HEK293 (cell line): Measurements from ENCODE around the gene ERCC5.

ENCODE experiments used
- HOXD13 ChIP-seq: sonication (generic); formaldehyde crosslinking; IDR thresholded peaks from 2 replicates; pipeline ENCODE4 v1.8.0; 2022; ENCODE audit warnings: missing genetic modification reagents, borderline replicate concordance
- IKZF3 ChIP-seq: fragments of 450-650 bp; IDR thresholded peaks from 2 replicates; pipeline ENCODE4 v1.5.0; 2018; ENCODE audit warnings: missing biosample characterization, mild to moderate bottlenecking, missing genetic modification characterization, moderate library complexity
- KLF16 ChIP-seq: fragments of 450-650 bp; formaldehyde crosslinking; IDR thresholded peaks from 2 replicates; pipeline ENCODE4 v1.5.1; 2017; ENCODE audit warnings: missing biosample characterization, missing genetic modification characterization
- KLF8 ChIP-seq: fragments of 450-650 bp; formaldehyde crosslinking; IDR thresholded peaks from 2 replicates; pipeline ENCODE4 v1.5.1; 2016; ENCODE audit warnings: missing biosample characterization, missing genetic modification characterization
- TCF7L2 ChIP-seq: IDR thresholded peaks from 2 replicates; pipeline ENCODE4 v1.6.1; 2011; ENCODE audit warnings: low read depth, mild to moderate bottlenecking, inconsistent platforms, low read length, moderate library complexity, borderline replicate concordance
- YY1 ChIP-seq: fragments of 450-650 bp; formaldehyde crosslinking; IDR thresholded peaks from 2 replicates; pipeline ENCODE4 v1.5.1; 2018; ENCODE audit warnings: missing biosample characterization, missing genetic modification characterization
- ZBTB1 ChIP-seq: fragments of 450-650 bp; formaldehyde crosslinking; IDR thresholded peaks from 2 replicates; pipeline ENCODE4 v1.5.1; 2016; ENCODE audit warnings: missing biosample characterization, missing genetic modification characterization
- ZNF114 ChIP-seq: fragments of 450-650 bp; formaldehyde crosslinking; IDR thresholded peaks from 2 replicates; pipeline ENCODE4 v1.5.0; 2017; ENCODE audit warnings: missing biosample characterization, missing genetic modification characterization
- ZNF157 ChIP-seq: fragments of 450-650 bp; formaldehyde crosslinking; IDR thresholded peaks from 2 replicates; pipeline ENCODE4 v1.5.1; 2016; ENCODE audit warnings: missing biosample characterization, missing genetic modification characterization
- ZNF19 ChIP-seq: fragments of 450-650 bp; formaldehyde crosslinking; IDR thresholded peaks from 2 replicates; pipeline ENCODE4; 2016; ENCODE audit warnings: missing biosample characterization, missing genetic modification characterization, low read depth
- ZNF335 ChIP-seq: fragments of 450-650 bp; formaldehyde crosslinking; conservative IDR thresholded peaks from 2 replicates; pipeline ENCODE4 v1.5.1; 2016; ENCODE audit warnings: missing biosample characterization, missing genetic modification characterization
- ZNF404 ChIP-seq: fragments of 450-650 bp; formaldehyde crosslinking; IDR thresholded peaks from 2 replicates; pipeline ENCODE4 v1.5.1; 2017; ENCODE audit warnings: missing biosample characterization, missing genetic modification characterization
- ZNF473 ChIP-seq: fragments of 450-650 bp; formaldehyde crosslinking; IDR thresholded peaks from 2 replicates; pipeline ENCODE4 v1.5.1; 2017; ENCODE audit warnings: missing biosample characterization, missing genetic modification characterization
- ZNF48 ChIP-seq: fragments of 450-650 bp; formaldehyde crosslinking; IDR thresholded peaks from 2 replicates; pipeline ENCODE4 v1.5.1; 2016; ENCODE audit warnings: missing biosample characterization, missing genetic modification characterization
- ZNF521 ChIP-seq: fragments of 450-650 bp; formaldehyde crosslinking; IDR thresholded peaks from 2 replicates; pipeline ENCODE4 v1.5.1; 2017; ENCODE audit warnings: missing biosample characterization, mild to moderate bottlenecking, missing genetic modification characterization
- ZNF555 ChIP-seq: fragments of 450-650 bp; formaldehyde crosslinking; conservative IDR thresholded peaks from 2 replicates; pipeline ENCODE4 v1.5.1; 2017; ENCODE audit warnings: missing biosample characterization, mild to moderate bottlenecking, missing genetic modification characterization, inconsistent platforms
- ZNF561 ChIP-seq: fragments of 450-650 bp; IDR thresholded peaks from 2 replicates; pipeline ENCODE4 v1.5.1; 2018; ENCODE audit warnings: missing biosample characterization, missing genetic modification characterization, borderline replicate concordance
- ZNF600 ChIP-seq: fragments of 450-650 bp; formaldehyde crosslinking; IDR thresholded peaks from 2 replicates; pipeline ENCODE4 v1.5.1; 2016; ENCODE audit warnings: missing biosample characterization, missing genetic modification characterization
- ZNF768 ChIP-seq: fragments of 450-650 bp; formaldehyde crosslinking; IDR thresholded peaks from 2 replicates; pipeline ENCODE4 v1.5.1; 2018; ENCODE audit warnings: missing biosample characterization, mild to moderate bottlenecking, missing genetic modification characterization
- ZSCAN23 ChIP-seq: fragments of 450-650 bp; formaldehyde crosslinking; IDR thresholded peaks from 2 replicates; pipeline ENCODE4 v1.5.1; 2016; ENCODE audit warnings: missing biosample characterization, missing genetic modification characterization
- TF ChIP-seq, protein P1 (sequence below): fragments of 450-650 bp; IDR thresholded peaks from 2 replicates; pipeline ENCODE4 v1.5.1; 2018; ENCODE audit warnings: missing biosample characterization, mild to moderate bottlenecking, missing genetic modification characterization
- TF ChIP-seq, protein P2 (sequence below): fragments of 450-650 bp; formaldehyde crosslinking; IDR thresholded peaks from 2 replicates; pipeline ENCODE4 v1.5.1; 2017; ENCODE audit warnings: missing biosample characterization, missing genetic modification characterization
- TF ChIP-seq, protein P3 (sequence below): fragments of 450-650 bp; formaldehyde crosslinking; IDR thresholded peaks from 2 replicates; pipeline ENCODE4 v1.5.1; 2016; ENCODE audit warnings: missing biosample characterization, missing genetic modification characterization
- TF ChIP-seq, protein P4 (sequence below): fragments of 450-650 bp; formaldehyde crosslinking; IDR thresholded peaks from 2 replicates; pipeline ENCODE4 v1.5.1; 2016; ENCODE audit warnings: missing biosample characterization, missing genetic modification characterization
- TF ChIP-seq, protein P5 (sequence below): fragments of 450-650 bp; formaldehyde crosslinking; IDR thresholded peaks from 2 replicates; pipeline ENCODE4 v1.5.1; 2016; ENCODE audit warnings: missing biosample characterization, missing genetic modification characterization, low read depth
- TF ChIP-seq, protein P6 (sequence below): fragments of 450-650 bp; formaldehyde crosslinking; IDR thresholded peaks from 2 replicates; pipeline ENCODE4 v1.5.1; 2017; ENCODE audit warnings: missing biosample characterization, missing genetic modification characterization

ERCC5 gene

DNA sequence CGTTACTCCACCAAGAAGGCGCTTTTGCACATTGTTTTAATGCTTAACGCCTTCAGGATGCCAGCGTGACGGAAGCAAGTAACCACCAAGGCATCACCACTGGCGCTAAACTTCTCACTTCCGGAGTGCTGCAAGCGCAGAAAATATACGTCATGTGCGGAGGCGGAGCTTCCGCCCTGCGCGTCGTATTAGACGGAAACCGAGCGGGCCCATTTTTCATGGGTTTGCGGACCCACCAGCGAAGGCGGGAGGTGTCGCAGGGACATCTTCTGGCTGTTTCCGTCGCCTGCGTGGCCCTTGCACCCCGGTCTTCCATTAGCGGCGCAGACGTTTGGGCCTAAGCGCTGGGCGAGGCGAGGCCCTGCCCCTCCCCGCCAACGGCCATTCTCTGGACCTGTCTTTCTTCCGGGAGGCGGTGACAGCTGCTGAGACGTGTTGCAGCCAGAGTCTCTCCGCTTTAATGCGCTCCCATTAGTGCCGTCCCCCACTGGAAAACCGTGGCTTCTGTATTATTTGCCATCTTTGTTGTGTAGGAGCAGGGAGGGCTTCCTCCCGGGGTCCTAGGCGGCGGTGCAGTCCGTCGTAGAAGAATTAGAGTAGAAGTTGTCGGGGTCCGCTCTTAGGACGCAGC lies at the start of gene ERCC5 (continued):
- TF ChIP-seq, protein P1, sequence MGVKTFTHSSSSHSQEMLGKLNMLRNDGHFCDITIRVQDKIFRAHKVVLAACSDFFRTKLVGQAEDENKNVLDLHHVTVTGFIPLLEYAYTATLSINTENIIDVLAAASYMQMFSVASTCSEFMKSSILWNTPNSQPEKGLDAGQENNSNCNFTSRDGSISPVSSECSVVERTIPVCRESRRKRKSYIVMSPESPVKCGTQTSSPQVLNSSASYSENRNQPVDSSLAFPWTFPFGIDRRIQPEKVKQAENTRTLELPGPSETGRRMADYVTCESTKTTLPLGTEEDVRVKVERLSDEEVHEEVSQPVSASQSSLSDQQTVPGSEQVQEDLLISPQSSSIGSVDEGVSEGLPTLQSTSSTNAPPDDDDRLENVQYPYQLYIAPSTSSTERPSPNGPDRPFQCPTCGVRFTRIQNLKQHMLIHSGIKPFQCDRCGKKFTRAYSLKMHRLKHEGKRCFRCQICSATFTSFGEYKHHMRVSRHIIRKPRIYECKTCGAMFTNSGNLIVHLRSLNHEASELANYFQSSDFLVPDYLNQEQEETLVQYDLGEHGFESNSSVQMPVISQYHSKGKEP (tag by site-specific recombination) = peak; percentile 83
- TF ChIP-seq TCF7L2 (no peak), ZNF600 (tag by site-specific recombination) (peak; percentile 59; the same call in 1 of the 2 replicates), ZNF19 (tag by site-specific recombination) (no peak), ZNF157 (tag by site-specific recombination) (no peak), KLF8 (tag by site-specific recombination) (peak; percentile 82), ZNF404 (tag by site-specific recombination) (no peak), KLF16 (tag by site-specific recombination) (no peak), ZNF521 (tag by site-specific recombination) (no peak), ZNF768 (tag by site-specific recombination) (no peak), YY1 (peak; percentile 81), ZBTB1 (tag by site-specific recombination) (no peak), ZSCAN23 (tag by site-specific recombination) (no peak), ZNF114 (tag by site-specific recombination) (no peak), ZNF473 (tag by site-specific recombination) (no peak), ZNF561 (tag by site-specific recombination) (peak; percentile 59; the same call in 1 of the 2 replicates), ZNF555 (no peak), IKZF3 (tag by site-specific recombination) (peak; percentile 58; the same call in 1 of the 2 replicates), HOXD13 (no peak), ZNF335 (tag by site-specific recombination) (peak; percentile 91), ZNF48 (tag by site-specific recombination) (no peak)
- TF ChIP-seq, protein P2, sequence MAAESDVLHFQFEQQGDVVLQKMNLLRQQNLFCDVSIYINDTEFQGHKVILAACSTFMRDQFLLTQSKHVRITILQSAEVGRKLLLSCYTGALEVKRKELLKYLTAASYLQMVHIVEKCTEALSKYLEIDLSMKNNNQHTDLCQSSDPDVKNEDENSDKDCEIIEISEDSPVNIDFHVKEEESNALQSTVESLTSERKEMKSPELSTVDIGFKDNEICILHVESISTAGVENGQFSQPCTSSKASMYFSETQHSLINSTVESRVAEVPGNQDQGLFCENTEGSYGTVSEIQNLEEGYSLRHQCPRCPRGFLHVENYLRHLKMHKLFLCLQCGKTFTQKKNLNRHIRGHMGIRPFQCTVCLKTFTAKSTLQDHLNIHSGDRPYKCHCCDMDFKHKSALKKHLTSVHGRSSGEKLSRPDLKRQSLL (tag by site-specific recombination) = no peak
- TF ChIP-seq, protein P3, sequence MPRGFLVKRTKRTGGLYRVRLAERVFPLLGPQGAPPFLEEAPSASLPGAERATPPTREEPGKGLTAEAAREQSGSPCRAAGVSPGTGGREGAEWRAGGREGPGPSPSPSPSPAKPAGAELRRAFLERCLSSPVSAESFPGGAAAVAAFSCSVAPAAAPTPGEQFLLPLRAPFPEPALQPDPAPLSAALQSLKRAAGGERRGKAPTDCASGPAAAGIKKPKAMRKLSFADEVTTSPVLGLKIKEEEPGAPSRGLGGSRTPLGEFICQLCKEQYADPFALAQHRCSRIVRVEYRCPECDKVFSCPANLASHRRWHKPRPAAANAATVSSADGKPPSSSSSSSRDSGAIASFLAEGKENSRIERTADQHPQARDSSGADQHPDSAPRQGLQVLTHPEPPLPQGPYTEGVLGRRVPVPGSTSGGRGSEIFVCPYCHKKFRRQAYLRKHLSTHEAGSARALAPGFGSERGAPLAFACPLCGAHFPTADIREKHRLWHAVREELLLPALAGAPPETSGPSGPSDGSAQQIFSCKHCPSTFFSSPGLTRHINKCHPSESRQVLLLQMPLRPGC (tag by site-specific recombination) = 0 out of 2 replicates have a peak, but pooled peaks have one; percentile 43
- TF ChIP-seq, protein P4, sequence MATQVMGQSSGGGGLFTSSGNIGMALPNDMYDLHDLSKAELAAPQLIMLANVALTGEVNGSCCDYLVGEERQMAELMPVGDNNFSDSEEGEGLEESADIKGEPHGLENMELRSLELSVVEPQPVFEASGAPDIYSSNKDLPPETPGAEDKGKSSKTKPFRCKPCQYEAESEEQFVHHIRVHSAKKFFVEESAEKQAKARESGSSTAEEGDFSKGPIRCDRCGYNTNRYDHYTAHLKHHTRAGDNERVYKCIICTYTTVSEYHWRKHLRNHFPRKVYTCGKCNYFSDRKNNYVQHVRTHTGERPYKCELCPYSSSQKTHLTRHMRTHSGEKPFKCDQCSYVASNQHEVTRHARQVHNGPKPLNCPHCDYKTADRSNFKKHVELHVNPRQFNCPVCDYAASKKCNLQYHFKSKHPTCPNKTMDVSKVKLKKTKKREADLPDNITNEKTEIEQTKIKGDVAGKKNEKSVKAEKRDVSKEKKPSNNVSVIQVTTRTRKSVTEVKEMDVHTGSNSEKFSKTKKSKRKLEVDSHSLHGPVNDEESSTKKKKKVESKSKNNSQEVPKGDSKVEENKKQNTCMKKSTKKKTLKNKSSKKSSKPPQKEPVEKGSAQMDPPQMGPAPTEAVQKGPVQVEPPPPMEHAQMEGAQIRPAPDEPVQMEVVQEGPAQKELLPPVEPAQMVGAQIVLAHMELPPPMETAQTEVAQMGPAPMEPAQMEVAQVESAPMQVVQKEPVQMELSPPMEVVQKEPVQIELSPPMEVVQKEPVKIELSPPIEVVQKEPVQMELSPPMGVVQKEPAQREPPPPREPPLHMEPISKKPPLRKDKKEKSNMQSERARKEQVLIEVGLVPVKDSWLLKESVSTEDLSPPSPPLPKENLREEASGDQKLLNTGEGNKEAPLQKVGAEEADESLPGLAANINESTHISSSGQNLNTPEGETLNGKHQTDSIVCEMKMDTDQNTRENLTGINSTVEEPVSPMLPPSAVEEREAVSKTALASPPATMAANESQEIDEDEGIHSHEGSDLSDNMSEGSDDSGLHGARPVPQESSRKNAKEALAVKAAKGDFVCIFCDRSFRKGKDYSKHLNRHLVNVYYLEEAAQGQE (tag by site-specific recombination) = peak; percentile 17; the same call in 1 of the 2 replicates
- TF ChIP-seq, protein P5, sequence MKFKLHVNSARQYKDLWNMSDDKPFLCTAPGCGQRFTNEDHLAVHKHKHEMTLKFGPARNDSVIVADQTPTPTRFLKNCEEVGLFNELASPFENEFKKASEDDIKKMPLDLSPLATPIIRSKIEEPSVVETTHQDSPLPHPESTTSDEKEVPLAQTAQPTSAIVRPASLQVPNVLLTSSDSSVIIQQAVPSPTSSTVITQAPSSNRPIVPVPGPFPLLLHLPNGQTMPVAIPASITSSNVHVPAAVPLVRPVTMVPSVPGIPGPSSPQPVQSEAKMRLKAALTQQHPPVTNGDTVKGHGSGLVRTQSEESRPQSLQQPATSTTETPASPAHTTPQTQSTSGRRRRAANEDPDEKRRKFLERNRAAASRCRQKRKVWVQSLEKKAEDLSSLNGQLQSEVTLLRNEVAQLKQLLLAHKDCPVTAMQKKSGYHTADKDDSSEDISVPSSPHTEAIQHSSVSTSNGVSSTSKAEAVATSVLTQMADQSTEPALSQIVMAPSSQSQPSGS (tag by site-specific recombination) = peak; percentile 68; the same call in 1 of the 2 replicates
- TF ChIP-seq, protein P6, sequence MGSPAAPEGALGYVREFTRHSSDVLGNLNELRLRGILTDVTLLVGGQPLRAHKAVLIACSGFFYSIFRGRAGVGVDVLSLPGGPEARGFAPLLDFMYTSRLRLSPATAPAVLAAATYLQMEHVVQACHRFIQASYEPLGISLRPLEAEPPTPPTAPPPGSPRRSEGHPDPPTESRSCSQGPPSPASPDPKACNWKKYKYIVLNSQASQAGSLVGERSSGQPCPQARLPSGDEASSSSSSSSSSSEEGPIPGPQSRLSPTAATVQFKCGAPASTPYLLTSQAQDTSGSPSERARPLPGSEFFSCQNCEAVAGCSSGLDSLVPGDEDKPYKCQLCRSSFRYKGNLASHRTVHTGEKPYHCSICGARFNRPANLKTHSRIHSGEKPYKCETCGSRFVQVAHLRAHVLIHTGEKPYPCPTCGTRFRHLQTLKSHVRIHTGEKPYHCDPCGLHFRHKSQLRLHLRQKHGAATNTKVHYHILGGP = no peak
